OCI-LY1 (cell line): ENCODE measurements around the gene SFI1.

Experiments
- CTCF ChIP-seq: fragments of 200-600 bp; sonication (generic), shearing (Covaris generic); IDR thresholded peaks from 2 replicates; pipeline ENCODE4 v1.5.1; 2017; ENCODE audit warnings: mild to moderate bottlenecking, antibody characterized with exemption, low read length, moderate library complexity, mixed read lengths
- EZH2 ChIP-seq: fragments of 200-600 bp; sonication (generic), shearing (Covaris generic); IDR thresholded peaks from 2 replicates; pipeline ENCODE4 v1.8.0; 2017; ENCODE audit warnings: borderline replicate concordance, mixed run types, mild to moderate bottlenecking, antibody characterized with exemption, low read length, moderate library complexity, mixed read lengths

DNA sequence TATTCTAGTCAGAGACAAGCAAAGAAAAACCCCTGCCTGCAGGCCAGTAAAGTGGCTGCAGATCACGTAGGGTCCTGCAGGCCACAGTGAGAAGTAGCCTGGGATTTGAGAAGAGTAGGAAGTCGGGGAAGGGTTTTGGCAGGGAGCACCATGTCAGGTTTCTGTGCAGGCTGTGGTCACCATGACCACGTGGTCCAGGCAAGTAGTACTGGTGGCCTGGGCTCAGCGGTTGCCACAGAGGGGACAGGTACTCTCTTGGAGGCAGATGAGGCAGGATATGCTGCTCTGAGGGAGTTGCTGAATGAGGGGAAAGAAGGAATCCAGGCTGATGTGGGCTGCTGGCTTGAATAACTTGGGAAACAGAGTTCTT, 119.1 kb downstream of the SFI1 start:
- TF ChIP-seq CTCF (no peak), EZH2 (no peak)
